Adrenal gland (tissue), 12 donors: ENCODE data around the gene TPSD1. TPM values are rescaled to one million over a fixed set of nuclear protein-coding genes. Genes with fewer than 3 reads are reported as not detected.
"Not testable (repeated sequence)": the region's sequence is repeated elsewhere in the genome, so short reads cannot be mapped to it uniquely, and the experiment has no call there.

Experiments
- DNase-seq, 7 donors: peaks; one replicate each; pipeline ENCODE4 v3.0.0-alpha.2; 2019 to 2020
- H3K27ac ChIP-seq, 5 donors: fragments of 200-600 bp; sonication (generic) in 4 of 5; 1 replicate in 3 of 5; 2 replicates in 2 of 5; pipeline versions ENCODE4 v1.5.1 to v1.8.0; 2016 to 2020; ENCODE audit warnings: mild to moderate bottlenecking in 1 of 5
- H3K27me3 ChIP-seq: fragments of 200-600 bp; 2 replicates; pipeline ENCODE4 v1.8.0; 2021
- H3K36me3 ChIP-seq, 2 donors: fragments of 200-600 bp; replicated peaks in 1 of 2; 1 replicate in 1 of 2; 2 replicates in 1 of 2; pipeline versions ENCODE4 v1.5.1 to v1.8.0; 2018 to 2022
- H3K4me1 ChIP-seq, 2 donors: fragments of 200-600 bp; replicated peaks in 1 of 2; 1 replicate in 1 of 2; 2 replicates in 1 of 2; pipeline versions ENCODE4 v1.5.1 to v1.8.0; 2018 to 2021
- H3K4me3 ChIP-seq, 4 donors: fragments of 200-600 bp; sonication (generic) in 3 of 4; one replicate each; pipeline ENCODE4 v1.5.1; 2016 to 2018
- H3K9me3 ChIP-seq, 3 donors: fragments of 200-600 bp; sonication (generic) in 1 of 3; replicated peaks in 1 of 3; 1 replicate in 2 of 3; 2 replicates in 1 of 3; pipeline versions ENCODE4 v1.5.1 to v1.8.0; 2016 to 2021
- CTCF ChIP-seq, 6 experiments: fragments of 450-650 bp in 4 of 6; fragments of 200-600 bp in 2 of 6; sonication (generic) in 1 of 6; IDR thresholded peaks; 1 replicate in 5 of 6; 2 replicates in 1 of 6; pipeline versions ENCODE4 v1.5.1 to v1.8.0; 2016 to 2021; ENCODE audit warnings: antibody characterized with exemption in 6 of 6, mild to moderate bottlenecking in 2 of 6, moderate library complexity in 1 of 6
- POLR2A ChIP-seq, 2 donors: fragments of 450-650 bp; IDR thresholded peaks; one replicate each; pipeline ENCODE4 v1.6.1; 2017; ENCODE audit warnings: antibody characterized with exemption in 2 of 2, mild to moderate bottlenecking in 2 of 2, moderate library complexity in 1 of 2
- WGBS, 4 donors: extraction: QIAGEN DNeasy Blood & Tissue Kit in 2 of 4; methylation state at CpG; one replicate each; pipeline versions ENCODE4 v1.1.5 to v1.1.7; 2013 to 2017; 5-methylcytosine and 5-hydroxymethylcytosine counted together
- intact Hi-C, 2 donors: fragments of 100-400 bp; cut with DNase I; formaldehyde crosslinking; loops; one replicate each; pipeline versions ENCODE4 v1.14.1 to v1.15.0; 2022 to 2023
- polyA plus RNA-seq, 3 donors: library from polyadenylated mRNA; stranded (reverse); fragments of 200-250 nt in 2 of 3; fragments of 350-450 nt in 1 of 3; fragmentation: Illumina TruSeq in 1 of 3; extraction: RNeasy Lipid Tissue Mini Kit (QIAGEN cat#74804) in 1 of 3; gene quantifications; one replicate each; pipeline ENCODE4 v1.2.3, GENCODE V29; 2013 to 2014
- total RNA-seq, 9 donors: library from RNA; depleted of rRNA in 4 of 9; stranded (reverse); fragments of >200 nt in 4 of 9; fragments of 120-200 nt in 1 of 9; fragmentation: NEBNext Ultra II Directional in 1 of 9; extraction: Animal tissue kit (Norgen Biotek cat#: 25700) in 1 of 9; gene quantifications; one replicate each; pipeline versions ENCODE4 v1.1.0 to v1.2.4, GENCODE V29; 2013 to 2023
- donor health status: healthy with polysubstance abuse.
- donor health status: Bipolar disorder and iron deficiency.
- donor health status: DM: yes; HTN: yes; CAD: no.
- donor health status: DM: no; HTN: no; CAD: no.
- donor health status: DM: no; HTN: no; CAD: no.
- donor health status: DM: yes; HTN: yes; CAD: no.

Gene TPSD1
- total and polyA plus RNA-seq, 12 donors: 0.24 TPM; not detected in 11

DNA sequence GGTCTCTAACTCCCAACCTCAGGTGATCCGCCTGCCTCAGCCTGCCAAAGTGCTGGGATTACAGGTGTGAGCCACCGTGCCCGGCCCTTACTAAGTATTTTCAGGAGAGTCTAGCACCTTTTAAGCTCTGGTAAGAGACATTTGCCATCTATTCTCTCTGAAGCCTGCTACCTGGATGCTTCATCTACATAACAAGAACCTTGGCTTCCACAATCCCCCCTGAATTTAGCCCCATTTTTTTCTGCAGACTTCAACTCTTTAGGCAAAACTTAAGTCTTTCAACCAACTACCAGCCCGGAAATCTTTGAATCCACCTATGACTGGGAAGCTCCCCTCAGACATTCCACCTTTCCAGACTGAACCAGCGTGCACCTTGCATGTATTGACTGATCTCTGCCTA is 39.6 kb downstream of the TPSD1 start:
- no peak overlapping the region for H3K27ac ChIP-seq
- WGBS, 4 donors: 64 to 81% (median 73%) methylated on average over 5 of the region's 5 CpGs
- no peak for TF ChIP-seq POLR2A (IDR thresholded peaks at IDR 0.05)
- no peak for TF ChIP-seq CTCF (IDR thresholded peaks at IDR 0.05)
- no peaks in the 10 kb centered on the region for H3K36me3 ChIP-seq
- H3K4me1 ChIP-seq: peaks cover 4 to 9% of the 10 kb centered on the region in 2 donors
- intact Hi-C loops: no loop called here
- no peak overlapping the region for H3K4me3 ChIP-seq
- DNase-seq: no peak
- H3K27me3 ChIP-seq: no peaks in the 10 kb centered on the region
- no peaks in the 10 kb centered on the region for H3K9me3 ChIP-seq

DNA sequence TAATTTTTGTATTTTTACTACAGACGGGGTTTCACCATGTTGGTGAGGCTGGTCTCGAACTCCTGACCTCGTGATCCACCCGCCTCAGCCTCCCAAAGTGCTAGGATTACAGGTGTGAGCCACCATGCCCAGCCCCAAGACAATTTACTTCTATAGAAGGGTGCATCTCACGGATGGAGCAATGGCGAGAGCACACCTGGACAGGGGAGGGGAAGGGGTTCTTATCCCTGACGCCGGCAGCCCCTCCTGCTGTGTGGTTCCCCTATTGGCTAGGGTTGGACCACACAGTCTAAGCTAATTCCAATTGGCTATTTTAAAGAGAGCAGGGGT is 40.8 kb downstream of the TPSD1 start:
- DNase-seq, H3K27me3 ChIP-seq, H3K4me3 ChIP-seq, H3K9me3 ChIP-seq, H3K36me3 ChIP-seq, intact Hi-C loops: not testable (repeated sequence)
- Histone ChIP-seq H3K4me1 (peaks cover 4 to 12% of the 10 kb centered on the region in 2 donors), H3K27ac (peak overlapping the region in 3 of 5 donors; percentile 68 to 86 (median 85))
- WGBS, 4 donors: 72 to 77% (median 74%) methylated on average over 8 of the region's 8 CpGs

- intact Hi-C loops: no loop called here
- peak; percentile 57 to 91 (median 85) for DNase-seq
- Histone ChIP-seq H3K27ac (peak overlapping the region in 4 of 5 donors; percentile 53 to 86 (median 76)), H3K9me3 (no peaks in the 10 kb centered on the region), H3K27me3 (no peaks in the 10 kb centered on the region), H3K4me1 (peaks cover 4 to 12% of the 10 kb centered on the region in 2 donors), H3K36me3 (no peaks in the 10 kb centered on the region), H3K4me3 (no peak overlapping the region)
- TF ChIP-seq POLR2A (IDR thresholded peaks at IDR 0.05) (peak in 1 of 2 donors; percentile 40), CTCF (IDR thresholded peaks at IDR 0.05) (no peak)
- 31 to 37% (median 34%) methylated on average over 6 of the region's 6 CpGs for whole genome bisulfite sequencing, 4 donors
Observed at GRCh38 chr16:1297018-1297696, 41.3 kb downstream of the TPSD1 start.

GRCh38 chr16:1298406-1298805 is 42.5 kb downstream of the TPSD1 start:
- no peak overlapping the region for H3K4me3 ChIP-seq
- DNase-seq: no peak
- peaks cover 4 to 12% of the 10 kb centered on the region in 2 donors for H3K4me1 ChIP-seq
- H3K27ac ChIP-seq: no peak overlapping the region
- H3K9me3 ChIP-seq: no peaks in the 10 kb centered on the region
- H3K36me3 ChIP-seq: no peaks in the 10 kb centered on the region
- intact Hi-C loops: no loop called here
- WGBS, 4 donors: 88 to 94% (median 91%) methylated on average over 14 of the region's 14 CpGs
- no peaks in the 10 kb centered on the region for H3K27me3 ChIP-seq
- TF ChIP-seq CTCF (IDR thresholded peaks at IDR 0.05) (no peak), POLR2A (IDR thresholded peaks at IDR 0.05) (no peak)
